IPS DF 19.7 (cell line): Measurements from ENCODE around the gene NRIP1.

Source experiments
- DNase-seq: peaks from one replicate; pipeline ENCODE4 v3.0.0-alpha.2; 2013; ENCODE audit warnings: low read depth, low spot score

Gene NRIP1

DNA sequence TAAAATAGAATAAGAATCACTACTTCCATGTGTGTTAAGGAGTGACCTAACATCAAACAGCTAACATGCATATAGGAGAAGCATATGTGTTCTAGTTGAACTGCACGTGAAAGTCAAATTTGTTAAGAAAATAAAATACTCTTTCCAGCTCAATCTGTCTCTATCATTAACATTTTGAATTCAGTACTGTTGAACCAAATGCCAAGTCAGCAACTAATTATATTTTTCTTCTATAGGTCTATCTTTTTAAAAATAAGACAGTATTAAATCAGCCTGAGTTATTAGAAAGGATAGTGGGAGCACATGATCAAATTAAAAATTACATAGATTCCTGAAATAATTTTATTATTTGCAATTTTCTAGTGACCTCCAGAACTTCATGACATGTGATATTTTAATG, 141.8 kb downstream of the NRIP1 start:
- no peak for DNase-seq

DNA sequence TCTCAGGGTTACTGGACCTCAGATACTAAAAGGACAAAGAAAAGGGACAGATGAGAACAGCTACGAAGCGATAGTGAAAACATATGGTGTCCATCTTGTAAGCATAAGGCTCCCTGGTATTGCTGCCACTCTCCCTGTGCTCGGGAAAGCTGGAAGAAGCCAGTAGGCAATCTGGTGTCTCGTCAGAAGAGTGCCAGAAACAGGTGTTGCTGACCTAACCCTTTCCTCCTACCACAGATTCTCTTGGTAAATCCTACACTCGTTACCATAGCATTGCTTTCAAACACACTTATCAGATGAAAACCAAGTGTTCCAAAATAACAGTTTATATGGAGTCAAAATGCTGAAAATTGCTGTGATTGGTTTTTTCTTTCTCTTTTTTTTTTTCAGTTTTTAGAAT, 146.3 kb downstream of the NRIP1 start:
- no peak for DNase-seq

DNA sequence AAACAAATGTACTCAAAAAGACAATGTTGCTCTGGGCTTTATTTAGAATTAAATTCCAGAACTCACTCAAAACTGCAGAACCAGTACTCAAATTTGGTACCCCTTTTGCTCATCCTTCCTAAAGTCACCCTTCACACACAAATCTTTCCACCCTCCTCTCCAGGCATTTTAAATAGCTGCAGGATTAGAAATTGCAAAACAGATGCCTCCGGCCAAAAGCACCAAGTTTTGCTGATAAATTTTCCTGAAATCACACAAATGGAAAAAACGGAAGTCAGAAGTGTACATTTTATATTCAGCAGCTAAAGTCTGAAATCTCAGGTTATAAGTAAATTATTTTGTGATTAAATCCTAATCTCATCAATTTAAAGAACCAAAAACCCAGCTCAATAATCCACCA, 147.0 kb downstream of the NRIP1 start:
- no peak for DNase-seq

DNA sequence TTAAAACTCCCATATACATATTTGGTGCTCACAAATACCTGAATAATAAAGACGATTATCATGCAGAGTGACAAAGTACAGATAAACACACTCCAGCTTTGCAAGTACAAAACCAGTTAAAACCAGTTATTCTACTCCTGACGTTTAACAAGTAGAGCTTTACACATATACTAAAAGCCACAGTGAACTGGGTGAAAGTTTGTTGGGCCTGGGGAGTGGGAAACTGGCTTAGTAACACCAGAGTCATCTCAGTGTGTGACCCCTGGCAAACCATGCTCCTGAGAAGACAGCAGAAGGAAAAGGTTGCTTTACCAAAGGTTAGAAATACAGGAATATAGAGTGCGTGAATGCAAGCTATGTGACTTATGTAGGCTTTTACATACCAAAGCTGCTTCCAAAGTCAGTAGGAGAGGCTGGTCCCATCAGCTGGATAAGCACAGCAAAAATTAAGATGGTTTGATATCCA, 148.1 kb downstream of the NRIP1 start:
- DNase-seq = peak; percentile 30

DNA sequence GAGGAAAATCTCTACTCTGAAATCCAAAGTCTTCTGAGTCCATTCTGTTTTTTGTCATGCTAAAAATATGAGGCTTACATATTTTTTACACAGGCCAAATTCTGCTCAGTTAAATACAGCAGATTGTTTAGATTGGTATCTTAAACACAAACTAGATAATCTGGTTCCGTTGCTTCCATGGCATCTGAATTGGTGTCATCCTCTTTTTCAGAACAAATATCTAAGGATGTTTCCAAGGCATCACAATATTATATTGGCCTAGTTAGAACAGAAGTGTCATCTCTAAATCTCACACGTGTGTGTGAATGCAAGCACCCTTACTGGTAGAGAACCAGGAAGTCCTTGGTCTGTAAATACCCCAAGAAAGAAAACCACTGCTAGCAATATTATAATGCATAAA, 151.2 kb downstream of the NRIP1 start:
- DNase-seq = no peak

DNA sequence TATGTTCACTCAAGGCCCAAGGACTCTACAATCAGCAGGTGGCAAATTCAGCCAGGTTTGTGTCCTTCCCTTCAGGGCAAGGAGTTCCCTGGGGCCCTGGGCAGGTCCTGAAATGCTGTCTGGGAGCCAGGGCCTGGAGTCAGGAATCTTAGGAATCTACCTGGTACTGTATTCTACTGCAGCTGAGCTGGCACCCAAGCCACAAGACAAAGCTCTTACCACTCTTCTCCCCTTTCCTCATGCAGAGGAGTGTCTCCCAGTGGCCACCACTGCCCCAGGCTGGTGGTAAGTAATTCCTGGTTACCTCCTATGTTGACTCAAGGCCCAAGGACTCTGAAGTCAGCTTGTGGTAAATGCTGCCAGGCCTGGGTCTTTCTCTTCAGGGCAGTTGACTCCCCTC, 153.4 kb downstream of the NRIP1 start:
- no peak for DNase-seq
